H9 (cell line): Measurements from ENCODE around the gene RSPO1. TPM values are rescaled to one million over a fixed set of nuclear protein-coding genes. Genes with fewer than 3 reads are reported as not detected.

ENCODE experiments used
- DNase-seq: peaks from one replicate; pipeline ENCODE4 v3.0.0-alpha.2; 2017
- H2AFZ ChIP-seq: one replicate; pipeline ENCODE4 v1.6.1; 2013; ENCODE audit warnings: mild to moderate bottlenecking, low read length, control low read depth, moderate library complexity
- H2AK5ac ChIP-seq: 2 replicates; pipeline ENCODE4 v1.6.1; 2013; ENCODE audit warnings: low read length, control low read depth, mixed read lengths; ENCODE audit not compliant: insufficient read length
- H2BK120ac ChIP-seq: one replicate; pipeline ENCODE4 v1.6.1; 2013; ENCODE audit warnings: low read depth, mild to moderate bottlenecking, low read length, control low read depth, inconsistent platforms; ENCODE audit not compliant: poor library complexity, severe bottlenecking
- H2BK12ac ChIP-seq: 2 replicates; pipeline ENCODE4 v1.6.1; 2013; ENCODE audit warnings: low read length, control low read depth, mixed read lengths, low read depth; ENCODE audit not compliant: insufficient read length
- H2BK15ac ChIP-seq: 2 replicates; pipeline ENCODE4 v1.6.1; 2013; ENCODE audit warnings: low read depth, low read length, control low read depth
- H2BK20ac ChIP-seq: one replicate; pipeline ENCODE4 v1.6.1; 2013; ENCODE audit warnings: low read depth, mild to moderate bottlenecking, low read length, control low read depth, inconsistent platforms; ENCODE audit not compliant: poor library complexity, severe bottlenecking
- H2BK5ac ChIP-seq: 2 replicates; pipeline ENCODE4 v1.6.1; 2013; ENCODE audit warnings: low read length, control low read depth, mixed read lengths; ENCODE audit not compliant: insufficient read length
- H3K14ac ChIP-seq: 2 replicates; pipeline ENCODE4 v1.6.1; 2013; ENCODE audit warnings: low read length, control low read depth; ENCODE audit not compliant: insufficient read depth
- H3K18ac ChIP-seq: 2 replicates; pipeline ENCODE4 v1.6.1; 2013; ENCODE audit warnings: low read depth, mild to moderate bottlenecking, mixed read lengths, low read length, control low read depth; ENCODE audit not compliant: insufficient read length
- H3K23ac ChIP-seq: 2 replicates; pipeline ENCODE4 v1.6.1; 2013; ENCODE audit warnings: low read length, control low read depth, mixed read lengths, low read depth; ENCODE audit not compliant: insufficient read length
- H3K23me2 ChIP-seq: 2 replicates; pipeline ENCODE4 v1.6.1; 2013; ENCODE audit warnings: low read depth, mild to moderate bottlenecking, mixed read lengths, low read length, control low read depth; ENCODE audit not compliant: insufficient read length, poor library complexity, severe bottlenecking
- H3K27ac ChIP-seq: 2 replicates; pipeline ENCODE4 v1.5.1; 2013; ENCODE audit warnings: low read length, control low read depth, mixed read lengths, low read depth; ENCODE audit not compliant: insufficient read length
- H3K27me3 ChIP-seq: 2 replicates; pipeline ENCODE4 v1.6.1; 2013; ENCODE audit warnings: low read length, control low read depth, inconsistent platforms; ENCODE audit not compliant: insufficient read depth
- H3K4ac ChIP-seq: 2 replicates; pipeline ENCODE4 v1.6.1; 2013; ENCODE audit warnings: low read depth, mild to moderate bottlenecking, control low read depth, inconsistent platforms, low read length, moderate library complexity
- H3K4me1 ChIP-seq: 2 replicates; pipeline ENCODE4 v1.6.1; 2013; ENCODE audit warnings: low read length, control low read depth, inconsistent platforms; ENCODE audit not compliant: insufficient read depth
- H3K4me2 ChIP-seq: 2 replicates; pipeline ENCODE4 v1.6.1; 2013; ENCODE audit warnings: low read length, control low read depth, mixed read lengths; ENCODE audit not compliant: insufficient read length, insufficient read depth
- H3K56ac ChIP-seq: 2 replicates; pipeline ENCODE4 v1.6.1; 2013; ENCODE audit warnings: low read depth, mild to moderate bottlenecking, mixed read lengths, low read length, control low read depth; ENCODE audit not compliant: insufficient read length
- H3K79me1 ChIP-seq: 2 replicates; pipeline ENCODE4 v1.6.1; 2013; ENCODE audit warnings: low read depth, mild to moderate bottlenecking, moderate library complexity, low read length, control low read depth, inconsistent platforms; ENCODE audit not compliant: insufficient read depth, poor library complexity, severe bottlenecking
- H3K79me2 ChIP-seq: 2 replicates; pipeline ENCODE4 v1.6.1; 2013; ENCODE audit warnings: low read length, control low read depth, inconsistent platforms; ENCODE audit not compliant: insufficient read depth
- H3K9ac ChIP-seq: 2 replicates; pipeline ENCODE4 v1.6.1; 2013; ENCODE audit warnings: low read length, control low read depth, mixed read lengths; ENCODE audit not compliant: insufficient read length; ENCODE audit errors: extremely low read depth
- H3K9me3 ChIP-seq: one replicate; pipeline ENCODE4 v1.6.1; 2013; ENCODE audit warnings: low read depth, low read length, inconsistent platforms; ENCODE audit not compliant: control insufficient read depth
- H3T11ph ChIP-seq: one replicate; pipeline ENCODE4 v1.6.1; 2013; ENCODE audit warnings: mild to moderate bottlenecking, low read length, control low read depth, inconsistent platforms
- H4K20me1 ChIP-seq: one replicate; pipeline ENCODE4 v1.6.1; 2013; ENCODE audit not compliant: control insufficient read depth, insufficient read length, insufficient read depth
- H4K5ac ChIP-seq: 2 replicates; pipeline ENCODE4 v1.6.1; 2013; ENCODE audit warnings: low read depth, mild to moderate bottlenecking, mixed read lengths, low read length, control low read depth; ENCODE audit not compliant: insufficient read length
- H4K8ac ChIP-seq: replicated peaks from 2 replicates; pipeline ENCODE4 v1.6.1; 2013; ENCODE audit warnings: low read length, control low read depth, mixed read lengths, low read depth; ENCODE audit not compliant: insufficient read length
- H4K91ac ChIP-seq: 2 replicates; pipeline ENCODE4 v1.6.1; 2013; ENCODE audit warnings: low read depth, mild to moderate bottlenecking, moderate library complexity, mixed read lengths, low read length, control low read depth; ENCODE audit not compliant: insufficient read length
- H3K27ac Mint-ChIP-seq, 3 experiments: 2 replicates in 2 of 3; 3 replicates in 1 of 3; pipeline ENCODE4 v1.8.0; 2020 to 2021; ENCODE audit warnings: mixed read lengths in 3 of 3, mild to moderate bottlenecking in 1 of 3, moderate library complexity in 1 of 3
- H3K27me3 Mint-ChIP-seq: 2 replicates; pipeline ENCODE4 v1.8.0; 2021; ENCODE audit warnings: low read depth, mild to moderate bottlenecking, moderate library complexity, mixed read lengths
- H3K36me3 Mint-ChIP-seq, 3 experiments: 2 replicates in 2 of 3; 3 replicates in 1 of 3; pipeline ENCODE4 v1.8.0; 2020 to 2021; ENCODE audit warnings: low read depth in 3 of 3, mixed read lengths in 3 of 3; ENCODE audit not compliant: insufficient read depth in 1 of 3
- H3K4me1 Mint-ChIP-seq, 2 experiments: 2 replicates each; pipeline ENCODE4 v1.8.0; 2020; ENCODE audit warnings: mixed read lengths in 2 of 2
- H3K4me3 Mint-ChIP-seq, 2 experiments: 2 replicates in 1 of 2; 3 replicates in 1 of 2; pipeline ENCODE4 v1.8.0; 2020 to 2021; ENCODE audit warnings: mild to moderate bottlenecking in 2 of 2, mixed read lengths in 2 of 2, moderate library complexity in 1 of 2
- H3K9me3 Mint-ChIP-seq, 2 experiments: 2 replicates in 1 of 2; 3 replicates in 1 of 2; pipeline ENCODE4 v1.8.0; 2020; ENCODE audit warnings: mild to moderate bottlenecking in 2 of 2, mixed read lengths in 2 of 2, moderate library complexity in 1 of 2
- WGBS: extraction: QIAGEN DNeasy Blood & Tissue Kit; methylation state at CpG from one replicate; pipeline ENCODE4 v1.1.7; 2013; ENCODE audit warnings: missing lambda C conversion rate, low lambda C conversion rate, mixed read lengths; ENCODE audit not compliant: insufficient read length; ENCODE audit errors: extremely low coverage; 5-methylcytosine and 5-hydroxymethylcytosine counted together
- total RNA-seq: library from RNA; stranded (reverse); gene quantifications from 2 replicates; pipeline ENCODE4 v1.2.1, GENCODE V29; 2021
- TF ChIP-seq, protein P1 (sequence below): fragments of 200-600 bp; sonication (generic); conservative IDR thresholded peaks from 3 replicates; pipeline ENCODE4 v1.8.0; 2021; ENCODE audit warnings: antibody characterized with exemption, mild to moderate bottlenecking

The RSPO1 gene
- total RNA-seq, 1 experiment from 2014 or later: 0.35 TPM

- Histone ChIP-seq H2BK120ac (no peak overlapping the region), H3K56ac (no peak overlapping the region), H2BK12ac (no peak overlapping the region), H3K27ac (no peak overlapping the region), H3K18ac (no peak overlapping the region), H3K23ac (no peak overlapping the region), H3K23me2 (no peaks in the 10 kb centered on the region), H3K79me1 (no peaks in the 10 kb centered on the region), H3T11ph (no peak overlapping the region), H3K4me2 (no peak overlapping the region), H2BK20ac (no peak overlapping the region), H2AK5ac (no peak overlapping the region), H3K14ac (no peak overlapping the region), H3K79me2 (no peaks in the 10 kb centered on the region), H2BK15ac (no peak overlapping the region), H3K27me3 (no peaks in the 10 kb centered on the region), H3K9me3 (no peaks in the 10 kb centered on the region), H4K5ac (no peak overlapping the region), H3K4me1 (no peaks in the 10 kb centered on the region), H3K9ac (no peak overlapping the region), H4K91ac (no peak overlapping the region), H2BK5ac (no peak overlapping the region), H3K4ac (no peak overlapping the region), H4K20me1 (no peaks in the 10 kb centered on the region), H2AFZ (no peak overlapping the region), H4K8ac (no peak overlapping the region)
- Mint-ChIP-seq H3K9me3 (no peaks in the 10 kb centered on the region), H3K27ac (no peak overlapping the region), H3K36me3 (peaks cover 50 to 93% (median 85%) of the 10 kb centered on the region in 3 experiments; a peak in 6 of 7 replicates), H3K4me3 (no peak overlapping the region), H3K27me3 (no peaks in the 10 kb centered on the region), H3K4me1 (no peaks in the 10 kb centered on the region)
- no peak for DNase-seq
- WGBS: no CpG with 5 or more reads among the region's 7 CpGs
- TF ChIP-seq, protein P1, sequence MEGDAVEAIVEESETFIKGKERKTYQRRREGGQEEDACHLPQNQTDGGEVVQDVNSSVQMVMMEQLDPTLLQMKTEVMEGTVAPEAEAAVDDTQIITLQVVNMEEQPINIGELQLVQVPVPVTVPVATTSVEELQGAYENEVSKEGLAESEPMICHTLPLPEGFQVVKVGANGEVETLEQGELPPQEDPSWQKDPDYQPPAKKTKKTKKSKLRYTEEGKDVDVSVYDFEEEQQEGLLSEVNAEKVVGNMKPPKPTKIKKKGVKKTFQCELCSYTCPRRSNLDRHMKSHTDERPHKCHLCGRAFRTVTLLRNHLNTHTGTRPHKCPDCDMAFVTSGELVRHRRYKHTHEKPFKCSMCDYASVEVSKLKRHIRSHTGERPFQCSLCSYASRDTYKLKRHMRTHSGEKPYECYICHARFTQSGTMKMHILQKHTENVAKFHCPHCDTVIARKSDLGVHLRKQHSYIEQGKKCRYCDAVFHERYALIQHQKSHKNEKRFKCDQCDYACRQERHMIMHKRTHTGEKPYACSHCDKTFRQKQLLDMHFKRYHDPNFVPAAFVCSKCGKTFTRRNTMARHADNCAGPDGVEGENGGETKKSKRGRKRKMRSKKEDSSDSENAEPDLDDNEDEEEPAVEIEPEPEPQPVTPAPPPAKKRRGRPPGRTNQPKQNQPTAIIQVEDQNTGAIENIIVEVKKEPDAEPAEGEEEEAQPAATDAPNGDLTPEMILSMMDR: no peak
Observed at GRCh38 chr1:37574834-37575480, 59.7 kb downstream of the RSPO1 start.
